Mesenchymal stem cell (in vitro differentiated cells and primary cell): ENCODE data around the gene UMOD.

ENCODE experiments used
- DNase-seq: peaks from one replicate; pipeline ENCODE4 v3.0.0-alpha.2; 2013
- H2AFZ ChIP-seq: one replicate; pipeline ENCODE4 v1.6.1; 2013; ENCODE audit warnings: low read depth, mild to moderate bottlenecking, control low read depth, inconsistent platforms, low read length, moderate library complexity
- H2AK5ac ChIP-seq: 2 replicates; pipeline ENCODE4 v1.6.1; 2013; ENCODE audit warnings: low read length, moderate library complexity, mild to moderate bottlenecking, inconsistent platforms; ENCODE audit not compliant: severe bottlenecking
- H2BK120ac ChIP-seq: one replicate; pipeline ENCODE4 v1.6.1; 2013; ENCODE audit warnings: low read depth, mild to moderate bottlenecking, inconsistent platforms, low read length, moderate library complexity
- H2BK12ac ChIP-seq, 2 experiments: one replicate each; pipeline ENCODE4 v1.6.1; 2013; ENCODE audit warnings: inconsistent platforms in 2 of 2, low read length in 2 of 2, mild to moderate bottlenecking in 2 of 2, moderate library complexity in 2 of 2, control low read depth in 1 of 2
- H2BK15ac ChIP-seq: one replicate; pipeline ENCODE4 v1.6.1; 2013; ENCODE audit warnings: mild to moderate bottlenecking, low read depth, inconsistent platforms; ENCODE audit not compliant: poor library complexity, severe bottlenecking
- H2BK5ac ChIP-seq: 2 replicates; pipeline ENCODE4 v1.6.1; 2013; ENCODE audit warnings: low read depth, mild to moderate bottlenecking, low read length, control low read depth, inconsistent platforms; ENCODE audit not compliant: poor library complexity, severe bottlenecking
- H3K14ac ChIP-seq, 2 experiments: one replicate each; pipeline ENCODE4 v1.6.1; 2013; ENCODE audit warnings: inconsistent platforms in 2 of 2, low read length in 2 of 2, control low read depth in 1 of 2, mild to moderate bottlenecking in 1 of 2, moderate library complexity in 1 of 2
- H3K18ac ChIP-seq, 2 experiments: one replicate each; pipeline ENCODE4 v1.6.1; 2013; ENCODE audit warnings: inconsistent platforms in 2 of 2, low read length in 2 of 2, control low read depth in 1 of 2, low read depth in 1 of 2, mild to moderate bottlenecking in 1 of 2
- H3K23ac ChIP-seq, 2 experiments: one replicate each; pipeline ENCODE4 v1.6.1; 2013; ENCODE audit warnings: inconsistent platforms in 2 of 2, low read length in 2 of 2, mild to moderate bottlenecking in 2 of 2, moderate library complexity in 2 of 2, control low read depth in 1 of 2
- H3K27ac ChIP-seq: 2 replicates; pipeline ENCODE4 v1.5.1; 2013; ENCODE audit warnings: mild to moderate bottlenecking, moderate library complexity, low read length, control low read depth, inconsistent platforms; ENCODE audit not compliant: poor library complexity, severe bottlenecking
- H3K27me3 ChIP-seq, 2 experiments: 2 replicates each; pipeline versions ENCODE4 v1.6.1 to v1.7.0; 2013; ENCODE audit warnings: low read length in 2 of 2, mild to moderate bottlenecking in 2 of 2, moderate library complexity in 2 of 2, control low read depth in 1 of 2, inconsistent platforms in 1 of 2; ENCODE audit not compliant: control insufficient read depth in 1 of 2, insufficient read depth in 1 of 2
- H3K36me3 ChIP-seq, 2 experiments: 2 replicates each; pipeline versions ENCODE4 v1.6.1 to v1.7.0; 2013; ENCODE audit warnings: low read length in 2 of 2, control low read depth in 1 of 2, inconsistent platforms in 1 of 2, low read depth in 1 of 2, mild to moderate bottlenecking in 1 of 2; ENCODE audit not compliant: insufficient read depth in 2 of 2, control insufficient read depth in 1 of 2
- H3K4ac ChIP-seq, 2 experiments: one replicate each; pipeline ENCODE4 v1.6.1; 2013; ENCODE audit warnings: inconsistent platforms in 2 of 2, low read length in 2 of 2, mild to moderate bottlenecking in 2 of 2, moderate library complexity in 2 of 2, control low read depth in 1 of 2, low read depth in 1 of 2
- H3K4me1 ChIP-seq: 2 replicates; pipeline ENCODE4 v1.6.1; 2013; ENCODE audit warnings: low read depth, low read length, control low read depth; ENCODE audit not compliant: control insufficient read depth, insufficient read depth
- H3K4me2 ChIP-seq: 2 replicates; pipeline ENCODE4 v1.6.1; 2013; ENCODE audit warnings: low read length, mild to moderate bottlenecking, inconsistent platforms; ENCODE audit not compliant: poor library complexity, severe bottlenecking
- H3K4me3 ChIP-seq, 2 experiments: 2 replicates each; pipeline versions ENCODE4 v1.5.1 to v1.7.0; 2013; ENCODE audit warnings: low read length in 2 of 2, mild to moderate bottlenecking in 2 of 2, control low read depth in 1 of 2, low read depth in 1 of 2; ENCODE audit not compliant: insufficient read depth in 1 of 2
- H3K79me1 ChIP-seq: replicated peaks from 2 replicates; pipeline ENCODE4 v1.6.1; 2013; ENCODE audit warnings: mild to moderate bottlenecking, control low read depth, low read length, inconsistent platforms; ENCODE audit not compliant: poor library complexity, severe bottlenecking
- H3K9ac ChIP-seq: 2 replicates; pipeline ENCODE4 v1.7.0; 2013; ENCODE audit warnings: mild to moderate bottlenecking, low read length, moderate library complexity
- H3K9me3 ChIP-seq: 2 replicates; pipeline ENCODE4 v1.7.0; 2013; ENCODE audit warnings: mild to moderate bottlenecking, low read length; ENCODE audit not compliant: control insufficient read depth
- H4K8ac ChIP-seq: one replicate; pipeline ENCODE4 v1.6.1; 2013; ENCODE audit warnings: inconsistent platforms, mild to moderate bottlenecking, low read length, moderate library complexity
- H4K91ac ChIP-seq: one replicate; pipeline ENCODE4 v1.6.1; 2013; ENCODE audit warnings: mild to moderate bottlenecking, low read length, inconsistent platforms
- WGBS: methylation state at CpG from one replicate; pipeline ENCODE4 v1.1.7; 2013; ENCODE audit warnings: mixed read lengths; 5-methylcytosine and 5-hydroxymethylcytosine counted together

Gene UMOD

GRCh38 chr16:20309786-20310185, 42.7 kb downstream of the UMOD start:
- H3K4me2 ChIP-seq: no peak overlapping the region
- H3K18ac ChIP-seq: no peak overlapping the region
- H3K27me3 ChIP-seq: peaks cover 0 to 9% of the 10 kb centered on the region in 2 experiments
- no peak overlapping the region for H3K9ac ChIP-seq
- no peak overlapping the region for H3K14ac ChIP-seq
- no peaks in the 10 kb centered on the region for H3K79me1 ChIP-seq
- H2BK5ac ChIP-seq: no peak overlapping the region
- H2AK5ac ChIP-seq: no peak overlapping the region
- no peak overlapping the region for H3K23ac ChIP-seq
- H3K4me3 ChIP-seq: no peak overlapping the region
- no peaks in the 10 kb centered on the region for H3K9me3 ChIP-seq
- no peak overlapping the region for H3K27ac ChIP-seq
- no peak overlapping the region for H2BK12ac ChIP-seq
- H2BK120ac ChIP-seq: no peak overlapping the region
- no peak overlapping the region for H2BK15ac ChIP-seq
- no peak overlapping the region for H2AFZ ChIP-seq
- DNase-seq: no peak
- H4K8ac ChIP-seq: no peak overlapping the region
- no peaks in the 10 kb centered on the region for H3K36me3 ChIP-seq
- no peak overlapping the region for H4K91ac ChIP-seq
- H3K4ac ChIP-seq: no peak overlapping the region
- H3K4me1 ChIP-seq: no peaks in the 10 kb centered on the region
- 79% methylated on average over 6 of the region's 6 CpGs for WGBS

GRCh38 chr16:20308801-20309590, 43.5 kb downstream of the UMOD start:
- Histone ChIP-seq H4K8ac (no peak overlapping the region), H3K27ac (no peak overlapping the region), H3K23ac (no peak overlapping the region), H3K4me1 (no peaks in the 10 kb centered on the region), H4K91ac (no peak overlapping the region), H3K9ac (no peak overlapping the region), H2BK12ac (no peak overlapping the region), H3K4me3 (no peak overlapping the region), H3K4ac (no peak overlapping the region), H2AK5ac (no peak overlapping the region), H3K18ac (no peak overlapping the region), H3K4me2 (no peak overlapping the region), H2BK120ac (no peak overlapping the region), H2BK5ac (no peak overlapping the region), H3K27me3 (peaks cover 0 to 9% of the 10 kb centered on the region in 2 experiments), H3K36me3 (no peaks in the 10 kb centered on the region), H3K79me1 (no peaks in the 10 kb centered on the region), H3K9me3 (no peaks in the 10 kb centered on the region), H2BK15ac (no peak overlapping the region), H2AFZ (no peak overlapping the region), H3K14ac (no peak overlapping the region)
- no peak for DNase-seq
- 80% methylated on average over 3 of the region's 4 CpGs for WGBS

GRCh38 chr16:20308266-20308665, 44.2 kb downstream of the UMOD start:
- no peaks in the 10 kb centered on the region for H3K79me1 ChIP-seq
- no peak overlapping the region for H4K91ac ChIP-seq
- no peak overlapping the region for H2BK15ac ChIP-seq
- H2BK12ac ChIP-seq: no peak overlapping the region
- H3K4me1 ChIP-seq: no peaks in the 10 kb centered on the region
- no peak for DNase-seq
- no peaks in the 10 kb centered on the region for H3K36me3 ChIP-seq
- H3K9me3 ChIP-seq: no peaks in the 10 kb centered on the region
- H3K4me3 ChIP-seq: no peak overlapping the region
- H2BK120ac ChIP-seq: no peak overlapping the region
- WGBS: 62% methylated on average over 4 of the region's 4 CpGs
- H3K4ac ChIP-seq: no peak overlapping the region
- H3K9ac ChIP-seq: no peak overlapping the region
- no peak overlapping the region for H3K27ac ChIP-seq
- no peak overlapping the region for H3K18ac ChIP-seq
- H3K14ac ChIP-seq: no peak overlapping the region
- no peak overlapping the region for H3K23ac ChIP-seq
- H2AK5ac ChIP-seq: no peak overlapping the region
- no peak overlapping the region for H3K4me2 ChIP-seq
- no peak overlapping the region for H2BK5ac ChIP-seq
- H2AFZ ChIP-seq: no peak overlapping the region
- H3K27me3 ChIP-seq: peaks cover 0 to 13% of the 10 kb centered on the region in 2 experiments
- no peak overlapping the region for H4K8ac ChIP-seq

GRCh38 chr16:20307791-20308190, 44.7 kb downstream of the UMOD start:
- H3K9me3 ChIP-seq: no peaks in the 10 kb centered on the region
- no peak overlapping the region for H2BK12ac ChIP-seq
- no peak overlapping the region for H3K27ac ChIP-seq
- no peak overlapping the region for H3K14ac ChIP-seq
- H2BK15ac ChIP-seq: no peak overlapping the region
- no peak overlapping the region for H3K4me3 ChIP-seq
- H2AFZ ChIP-seq: no peak overlapping the region
- H2BK120ac ChIP-seq: no peak overlapping the region
- no peak overlapping the region for H3K9ac ChIP-seq
- H3K23ac ChIP-seq: no peak overlapping the region
- H3K27me3 ChIP-seq: peaks cover 0 to 13% of the 10 kb centered on the region in 2 experiments
- H3K4me1 ChIP-seq: no peaks in the 10 kb centered on the region
- no peak overlapping the region for H4K8ac ChIP-seq
- no peaks in the 10 kb centered on the region for H3K79me1 ChIP-seq
- H3K36me3 ChIP-seq: no peaks in the 10 kb centered on the region
- H3K4me2 ChIP-seq: no peak overlapping the region
- H4K91ac ChIP-seq: no peak overlapping the region
- 90% methylated on average over 7 of the region's 7 CpGs for WGBS
- no peak for DNase-seq
- H3K4ac ChIP-seq: no peak overlapping the region
- no peak overlapping the region for H2BK5ac ChIP-seq
- no peak overlapping the region for H2AK5ac ChIP-seq
- H3K18ac ChIP-seq: no peak overlapping the region
